Spleen (tissue), 11 donors: ENCODE results near the gene DRD3. TPM values are rescaled to one million over a fixed set of nuclear protein-coding genes. Genes with fewer than 3 reads are reported as not detected.

ENCODE experiments used
- DNase-seq: peaks from one replicate; pipeline ENCODE4 v3.0.0-alpha.2; 2020
- H3K27ac ChIP-seq, 8 donors: fragments of 200-600 bp; sonication (generic) in 7 of 8; 1 replicate in 4 of 8; 2 replicates in 4 of 8; pipeline versions ENCODE4 v1.5.0 to v1.8.0; 2016 to 2021; ENCODE audit warnings: inconsistent platforms in 4 of 8, mild to moderate bottlenecking in 4 of 8, moderate library complexity in 1 of 8
- H3K27me3 ChIP-seq, 7 donors: fragments of 200-600 bp; sonication (generic) in 6 of 7; replicated peaks in 1 of 7; 1 replicate in 4 of 7; 2 replicates in 3 of 7; pipeline versions ENCODE4 v1.5.0 to v1.8.0; 2016 to 2021; ENCODE audit warnings: inconsistent platforms in 3 of 7, mild to moderate bottlenecking in 1 of 7
- H3K36me3 ChIP-seq, 6 donors: fragments of 200-600 bp; sonication (generic) in 5 of 6; 1 replicate in 4 of 6; 2 replicates in 2 of 6; pipeline versions ENCODE4 v1.5.0 to v1.8.0; 2016 to 2021; ENCODE audit warnings: inconsistent platforms in 2 of 6
- H3K4me1 ChIP-seq, 6 donors: fragments of 200-600 bp; sonication (generic) in 5 of 6; 1 replicate in 3 of 6; 2 replicates in 3 of 6; pipeline versions ENCODE4 v1.5.0 to v1.8.0; 2016 to 2021; ENCODE audit warnings: inconsistent platforms in 3 of 6
- H3K4me3 ChIP-seq, 8 donors: fragments of 200-600 bp; sonication (generic) in 7 of 8; 1 replicate in 4 of 8; 2 replicates in 4 of 8; pipeline versions ENCODE4 v1.5.0 to v1.8.0; 2016 to 2021; ENCODE audit warnings: inconsistent platforms in 4 of 8, mild to moderate bottlenecking in 4 of 8, moderate library complexity in 2 of 8
- H3K9me3 ChIP-seq, 8 donors: fragments of 200-600 bp; sonication (generic) in 7 of 8; 1 replicate in 4 of 8; 2 replicates in 4 of 8; pipeline versions ENCODE4 v1.5.0 to v1.8.0; 2016 to 2021; ENCODE audit warnings: inconsistent platforms in 4 of 8
- POLR2A ChIP-seq, 3 donors: fragments of 450-650 bp; IDR thresholded peaks; one replicate each; pipeline ENCODE4 v1.5.1; 2017; ENCODE audit warnings: antibody characterized with exemption in 3 of 3, mild to moderate bottlenecking in 1 of 3
- POLR2AphosphoS5 ChIP-seq, 3 donors: sonication (generic); formaldehyde crosslinking; IDR thresholded peaks; one replicate each; pipeline ENCODE4 v1.5.1; 2017; ENCODE audit warnings: antibody characterized with exemption in 3 of 3
- WGBS, 5 donors: extraction: QIAGEN DNeasy Blood & Tissue Kit in 3 of 5; methylation state at CpG; one replicate each; pipeline versions ENCODE4 v1.1.5 to v1.1.7; 2013 to 2018; 5-methylcytosine and 5-hydroxymethylcytosine counted together
- intact Hi-C: fragments of 100-400 bp; cut with DNase I; formaldehyde crosslinking; loops from one replicate; pipeline ENCODE4 v1.15.0; 2023; ENCODE audit warnings: low total_unique reads
- polyA plus RNA-seq, 3 donors: library from polyadenylated mRNA; stranded (reverse); fragments of 200-250 nt; gene quantifications; one replicate each; pipeline ENCODE4 v1.2.1, GENCODE V29; 2013
- total RNA-seq, 7 donors: library from RNA; depleted of rRNA in 3 of 7; stranded (reverse); fragments of >200 nt in 3 of 7; fragmentation: NEBNext Ultra II Directional in 4 of 7; extraction: Animal tissue kit (Norgen Biotek cat#: 25700) in 4 of 7; gene quantifications; one replicate each; pipeline versions ENCODE4 v1.1.0 to v1.2.1, GENCODE V29; 2016 to 2021
- TF ChIP-seq, protein P1 (sequence below), 11 experiments: fragments of 200-600 bp in 7 of 11; fragments of 450-650 bp in 4 of 11; sonication (generic) in 4 of 11; IDR thresholded peaks in 8 of 11; conservative IDR thresholded peaks in 3 of 11; 1 replicate in 7 of 11; 2 replicates in 4 of 11; pipeline versions ENCODE4 v1.4.0 to v1.8.0; 2016 to 2021; ENCODE audit warnings: antibody characterized with exemption in 11 of 11, inconsistent platforms in 4 of 11, mild to moderate bottlenecking in 1 of 11
- donor health status: healthy with polysubstance abuse.
- donor health status: DM: no; HTN: no; CAD: no; lungs with moderate emphysema.
- donor health status: DM: no; HTN: no; CAD: no.
- donor health status: Bipolar disorder and iron deficiency.
- donor health status: healthy.
- donor health status: DM: no; HTN: no; CAD: no.
- donor health status: DM: yes; HTN: yes; CAD: no.

Gene DRD3
- total and polyA plus RNA-seq, 10 donors, result 0.30 TPM; not detected in 9

DNA sequence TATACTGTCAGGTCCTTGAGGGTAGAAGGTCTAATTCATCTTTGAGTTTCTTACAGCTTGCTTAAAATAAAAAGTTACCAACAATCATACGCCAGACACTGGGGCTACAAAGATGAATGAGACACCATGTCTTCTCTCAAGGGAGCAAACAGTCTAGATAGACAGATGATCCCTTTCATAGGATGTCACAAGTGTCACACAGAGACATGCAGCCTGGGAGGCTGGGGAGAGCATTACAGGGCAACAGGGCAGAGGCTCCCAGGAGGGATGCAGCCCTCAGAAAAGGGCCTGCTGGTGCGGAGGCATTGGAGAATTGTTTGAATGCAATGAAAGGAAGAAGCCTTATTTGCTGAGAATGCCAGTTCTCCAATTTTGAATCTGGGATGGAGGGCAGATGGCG is 39.0 kb downstream of the DRD3 start:
- Histone ChIP-seq H3K27ac (no peak overlapping the region), H3K36me3 (no peaks in the 10 kb centered on the region), H3K4me1 (no peaks in the 10 kb centered on the region), H3K27me3 (no peaks in the 10 kb centered on the region), H3K4me3 (no peak overlapping the region), H3K9me3 (peaks cover 0 to 4% (median 0%) of the 10 kb centered on the region in 8 donors)
- no peak for DNase-seq
- intact Hi-C loops, result no loop called here
- WGBS, 5 donors, result 83 to 98% (median 90%) methylated on average over 3 of the region's 3 CpGs
- TF ChIP-seq POLR2A (IDR thresholded peaks at IDR 0.05) (no peak), POLR2AphosphoS5 (IDR thresholded peaks at IDR 0.05) (no peak)
- TF ChIP-seq, protein P1, sequence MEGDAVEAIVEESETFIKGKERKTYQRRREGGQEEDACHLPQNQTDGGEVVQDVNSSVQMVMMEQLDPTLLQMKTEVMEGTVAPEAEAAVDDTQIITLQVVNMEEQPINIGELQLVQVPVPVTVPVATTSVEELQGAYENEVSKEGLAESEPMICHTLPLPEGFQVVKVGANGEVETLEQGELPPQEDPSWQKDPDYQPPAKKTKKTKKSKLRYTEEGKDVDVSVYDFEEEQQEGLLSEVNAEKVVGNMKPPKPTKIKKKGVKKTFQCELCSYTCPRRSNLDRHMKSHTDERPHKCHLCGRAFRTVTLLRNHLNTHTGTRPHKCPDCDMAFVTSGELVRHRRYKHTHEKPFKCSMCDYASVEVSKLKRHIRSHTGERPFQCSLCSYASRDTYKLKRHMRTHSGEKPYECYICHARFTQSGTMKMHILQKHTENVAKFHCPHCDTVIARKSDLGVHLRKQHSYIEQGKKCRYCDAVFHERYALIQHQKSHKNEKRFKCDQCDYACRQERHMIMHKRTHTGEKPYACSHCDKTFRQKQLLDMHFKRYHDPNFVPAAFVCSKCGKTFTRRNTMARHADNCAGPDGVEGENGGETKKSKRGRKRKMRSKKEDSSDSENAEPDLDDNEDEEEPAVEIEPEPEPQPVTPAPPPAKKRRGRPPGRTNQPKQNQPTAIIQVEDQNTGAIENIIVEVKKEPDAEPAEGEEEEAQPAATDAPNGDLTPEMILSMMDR (IDR thresholded peaks at IDR 0.05 in 8 of 11, conservative IDR thresholded peaks at IDR 0.05 in 3 of 11), result no peak

DNA sequence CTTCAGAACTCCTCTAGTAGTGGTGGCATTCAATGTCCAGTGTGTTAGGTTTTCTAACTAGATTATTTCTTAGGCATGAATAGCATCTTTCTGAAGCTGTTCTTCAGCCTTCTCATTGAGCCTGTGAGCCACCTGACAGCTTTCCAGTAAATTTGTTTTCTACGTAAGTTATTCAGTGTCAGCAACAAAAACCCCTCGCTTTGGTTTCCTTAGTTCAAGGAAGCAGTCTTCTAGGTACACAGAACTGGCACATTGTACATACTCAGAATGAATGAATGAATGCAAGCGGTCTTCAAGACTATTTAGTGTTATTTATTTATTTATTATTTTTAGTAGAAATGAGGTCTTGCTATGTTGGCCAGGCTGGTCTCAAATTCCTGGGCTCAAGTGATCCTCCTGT is 44.9 kb downstream of the DRD3 start:
- no peaks in the 10 kb centered on the region for H3K36me3 ChIP-seq
- H3K9me3 ChIP-seq, result peaks cover 0 to 4% (median 0%) of the 10 kb centered on the region in 8 donors
- no peaks in the 10 kb centered on the region for H3K4me1 ChIP-seq
- no peaks in the 10 kb centered on the region for H3K27me3 ChIP-seq
- 80 to 91% (median 90%) methylated on average over 3 of the region's 3 CpGs for WGBS, 5 donors
- TF ChIP-seq, protein P1 (IDR thresholded peaks at IDR 0.05 in 8 of 11, conservative IDR thresholded peaks at IDR 0.05 in 3 of 11), result no peak
- TF ChIP-seq POLR2A (IDR thresholded peaks at IDR 0.05) (no peak), POLR2AphosphoS5 (IDR thresholded peaks at IDR 0.05) (no peak)
- DNase-seq, result no peak
- H3K27ac ChIP-seq, result no peak overlapping the region
- H3K4me3 ChIP-seq, result no peak overlapping the region
- intact Hi-C loops, result no loop called here

DNA sequence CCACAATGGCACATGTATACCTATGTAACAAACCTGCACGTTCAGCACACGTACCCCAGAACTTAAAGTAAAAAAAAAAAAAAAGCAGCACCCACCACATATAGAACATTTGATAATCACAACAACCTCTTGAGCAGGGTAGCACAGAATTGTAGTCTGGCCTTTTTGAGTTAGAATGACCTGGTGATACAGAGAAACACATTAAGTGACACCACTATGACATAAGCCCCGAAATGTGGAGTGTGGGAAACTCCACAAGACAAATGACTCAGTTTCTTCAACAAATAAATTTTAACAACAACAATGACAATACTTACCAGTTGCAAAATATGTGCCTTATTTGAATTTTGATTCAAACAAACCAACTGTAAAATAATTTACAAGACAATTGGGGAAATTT is 46.4 kb downstream of the DRD3 start:
- Histone ChIP-seq H3K27me3 (no peaks in the 10 kb centered on the region), H3K4me3 (no peak overlapping the region), H3K36me3 (no peaks in the 10 kb centered on the region), H3K4me1 (no peaks in the 10 kb centered on the region), H3K27ac (no peak overlapping the region), H3K9me3 (no peaks in the 10 kb centered on the region)
- no peak for DNase-seq
- no peak for TF ChIP-seq POLR2A (IDR thresholded peaks at IDR 0.05)
- TF ChIP-seq, protein P1 (IDR thresholded peaks at IDR 0.05 in 8 of 11, conservative IDR thresholded peaks at IDR 0.05 in 3 of 11), result no peak
- no peak for TF ChIP-seq POLR2AphosphoS5 (IDR thresholded peaks at IDR 0.05)
- intact Hi-C loops, result no loop called here
- WGBS, 5 donors, result 89 to 98% (median 94%) methylated on average over 3 of the region's 3 CpGs

DNA sequence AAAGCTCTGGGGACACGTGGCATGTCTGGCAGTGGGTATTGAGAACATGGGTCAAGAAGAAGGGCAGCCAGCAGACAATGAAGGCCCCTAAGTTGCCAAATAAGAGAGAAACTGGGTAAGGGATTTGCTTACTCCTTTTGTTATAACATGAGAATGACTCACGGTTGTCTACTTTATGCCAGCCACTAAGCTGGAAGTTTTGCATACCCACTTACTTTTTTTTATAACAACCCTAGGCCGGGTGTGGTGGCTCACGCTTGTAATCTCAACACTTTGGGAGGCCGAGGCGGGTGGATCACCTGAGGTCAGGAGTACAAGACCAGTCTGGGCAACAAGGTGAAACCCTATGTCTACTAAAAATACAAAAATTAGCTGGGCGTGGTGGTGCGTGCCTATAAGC is 50.0 kb downstream of the DRD3 start:
- Histone ChIP-seq H3K4me3 (no peak overlapping the region), H3K9me3 (no peaks in the 10 kb centered on the region), H3K27ac (no peak overlapping the region), H3K27me3 (no peaks in the 10 kb centered on the region), H3K4me1 (no peaks in the 10 kb centered on the region), H3K36me3 (no peaks in the 10 kb centered on the region)
- TF ChIP-seq POLR2A (IDR thresholded peaks at IDR 0.05) (no peak), POLR2AphosphoS5 (IDR thresholded peaks at IDR 0.05) (no peak)
- TF ChIP-seq, protein P1 (IDR thresholded peaks at IDR 0.05 in 8 of 11, conservative IDR thresholded peaks at IDR 0.05 in 3 of 11), result no peak
- no peak for DNase-seq
- 92 to 97% (median 93%) methylated on average over 8 of the region's 8 CpGs for WGBS, 5 donors
- intact Hi-C loops, result no loop called here
